Endometrium (tissue), 2 donors: ENCODE data around the gene NTN5.
"Not testable (repeated sequence)": the region's sequence is repeated elsewhere in the genome, so short reads cannot be mapped to it uniquely, and the experiment has no call there.

Experiments
- FAIRE-seq: peaks from 2 replicates; lab custom pipeline; 2012; peaks lifted over from hg19 to GRCh38; lab: Jason Lieb, UNC
- donor health status: control.
- donor health status: control.

Gene NTN5, protein sequence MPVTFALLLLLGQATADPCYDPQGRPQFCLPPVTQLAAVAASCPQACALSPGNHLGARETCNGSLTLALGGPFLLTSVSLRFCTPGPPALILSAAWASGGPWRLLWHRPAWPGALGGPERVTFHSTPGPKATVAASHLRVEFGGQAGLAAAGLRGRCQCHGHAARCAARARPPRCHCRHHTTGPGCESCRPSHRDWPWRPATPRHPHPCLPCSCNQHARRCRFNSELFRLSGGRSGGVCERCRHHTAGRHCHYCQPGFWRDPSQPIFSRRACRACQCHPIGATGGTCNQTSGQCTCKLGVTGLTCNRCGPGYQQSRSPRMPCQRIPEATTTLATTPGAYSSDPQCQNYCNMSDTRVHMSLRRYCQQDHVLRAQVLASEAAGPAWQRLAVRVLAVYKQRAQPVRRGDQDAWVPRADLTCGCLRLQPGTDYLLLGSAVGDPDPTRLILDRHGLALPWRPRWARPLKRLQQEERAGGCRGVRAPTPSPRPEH

GRCh38 chr19:48672994-48673393, at the start of gene NTN5:
Gene NTN5, minus strand, starts transcription at chr19:48673017. Its CDS starts 2,031 bp downstream, at chr19:48670986.
- no peak for FAIRE-seq

GRCh38 chr19:48722196-48722708, 49.4 kb upstream of the NTN5 start:
- FAIRE-seq = no peak

DNA sequence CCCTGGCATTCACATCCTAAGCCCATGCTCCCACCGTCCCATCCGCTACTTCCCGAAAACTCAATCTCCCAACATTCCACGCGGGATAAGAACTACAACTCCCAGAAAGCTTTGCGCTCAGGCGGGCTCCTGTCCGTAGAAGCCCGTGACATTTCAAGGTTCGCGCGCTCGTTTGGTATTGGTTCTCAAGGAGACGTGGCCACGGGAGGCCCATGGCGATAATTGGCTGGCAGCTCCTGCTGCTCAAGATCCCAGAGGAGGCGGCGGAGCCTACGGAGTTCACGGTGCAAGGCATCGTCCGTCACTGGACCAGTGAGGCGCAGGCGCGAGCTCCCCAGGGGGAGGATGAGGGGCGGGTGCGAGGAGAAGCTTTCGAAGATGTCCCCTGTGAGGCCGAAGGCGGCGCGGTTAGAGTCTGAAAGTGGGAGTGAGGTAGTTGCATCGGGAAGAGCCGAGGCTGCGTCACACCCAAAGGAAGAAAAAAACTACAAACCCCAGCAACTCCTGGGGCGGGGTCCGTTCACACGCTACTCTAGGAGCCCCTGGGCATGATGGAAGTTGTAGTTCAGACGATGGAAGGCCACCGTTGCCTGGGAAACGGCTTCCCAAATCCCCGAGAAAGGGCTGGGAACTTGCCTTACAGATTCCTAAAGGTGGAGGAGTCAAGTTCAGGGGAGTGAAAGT, 47.9 kb upstream of the NTN5 start:
- peak; percentile 96 for FAIRE-seq

DNA sequence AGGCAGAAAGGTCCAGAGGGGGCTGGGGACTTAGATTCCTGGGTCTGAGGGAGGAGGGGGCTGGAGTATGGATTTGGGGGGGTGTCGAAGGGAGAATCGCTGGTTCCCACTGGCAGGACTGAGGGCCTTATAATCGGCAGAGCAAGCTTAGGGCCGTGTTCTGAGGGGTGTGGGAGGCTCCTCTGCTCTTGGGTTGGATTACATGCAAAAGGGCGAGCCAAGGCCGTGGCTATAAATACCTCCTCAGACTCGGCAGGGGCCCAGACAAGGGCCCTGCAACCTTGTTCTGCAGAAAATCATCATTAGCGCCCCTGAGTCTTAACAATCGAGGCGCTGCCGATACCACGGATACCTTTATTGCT, 47.4 kb upstream of the NTN5 start:
- no peak for FAIRE-seq

DNA sequence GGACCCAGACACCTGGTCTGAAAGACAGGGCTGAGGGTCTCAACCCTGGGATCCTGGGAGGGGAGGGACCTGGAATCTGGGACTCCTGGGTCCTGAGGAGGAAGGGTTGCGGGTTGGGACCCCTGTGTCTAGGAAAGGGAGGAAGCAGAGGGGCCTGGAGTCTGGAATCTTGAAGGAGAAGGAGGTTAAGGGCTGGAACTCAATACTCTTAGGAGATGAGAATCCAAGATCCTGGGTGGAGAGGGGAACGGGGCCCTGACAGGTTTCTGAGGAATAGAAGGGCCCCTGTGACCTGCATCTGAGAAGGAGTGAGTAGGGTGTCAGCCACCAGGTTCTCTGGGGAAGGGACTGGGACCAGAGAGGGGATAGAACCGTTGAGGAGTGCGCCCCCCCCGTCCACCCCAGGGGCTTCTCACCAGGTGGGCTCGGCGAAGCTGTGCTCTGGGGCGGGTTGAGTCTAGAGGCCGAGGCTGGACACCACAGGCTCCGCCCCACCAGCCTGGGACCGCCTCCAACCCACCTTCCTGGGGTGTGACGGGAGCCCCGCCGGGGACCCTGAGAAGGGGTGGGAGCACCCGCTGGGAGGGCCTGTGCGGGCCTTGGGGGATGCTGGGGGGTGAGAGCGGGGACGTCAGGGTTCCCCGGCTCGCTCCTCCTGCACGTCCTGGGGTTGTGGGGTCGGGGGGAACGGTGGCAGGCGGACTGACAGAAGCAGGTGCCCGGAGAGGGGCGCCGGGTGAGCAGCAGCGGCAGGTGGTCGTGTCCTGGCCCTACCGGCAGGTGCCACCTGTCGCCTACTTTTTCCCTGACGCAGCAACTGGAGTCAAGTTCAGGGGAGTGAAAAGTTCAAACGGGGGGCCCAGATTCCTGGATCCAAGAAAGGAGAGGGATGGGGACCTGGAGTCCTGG, 46.7 kb upstream of the NTN5 start, which contains the start of gene MAMSTR:
MAMSTR (minus strand) TSS at position 463 of the 909 bp plus-strand sequence. CDS start 694 bp downstream, outside the sequence.
- no peak for FAIRE-seq

GRCh38 chr19:48718711-48719231, 46.0 kb upstream of the NTN5 start:
- no peak for FAIRE-seq

DNA sequence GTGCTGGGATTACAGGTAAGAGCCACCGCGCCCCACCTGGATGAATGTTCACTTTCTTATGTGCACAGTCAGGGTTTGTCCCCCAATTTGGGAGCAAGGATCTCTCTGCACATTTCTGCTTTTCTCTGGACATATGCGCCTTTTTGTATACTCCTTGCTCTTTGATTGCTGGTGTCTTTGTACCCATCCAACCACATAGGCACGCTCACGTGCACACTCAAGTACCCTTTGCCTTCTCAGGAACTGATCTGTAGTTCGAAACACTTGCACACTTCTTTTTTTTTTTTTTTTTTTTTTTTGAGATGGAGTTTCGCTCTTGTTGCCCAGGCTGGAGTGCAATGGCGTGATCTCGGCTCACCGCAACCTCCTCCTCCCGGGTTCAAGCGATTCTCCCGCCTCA, 45.3 kb upstream of the NTN5 start:
- not testable (repeated sequence) for FAIRE-seq

DNA sequence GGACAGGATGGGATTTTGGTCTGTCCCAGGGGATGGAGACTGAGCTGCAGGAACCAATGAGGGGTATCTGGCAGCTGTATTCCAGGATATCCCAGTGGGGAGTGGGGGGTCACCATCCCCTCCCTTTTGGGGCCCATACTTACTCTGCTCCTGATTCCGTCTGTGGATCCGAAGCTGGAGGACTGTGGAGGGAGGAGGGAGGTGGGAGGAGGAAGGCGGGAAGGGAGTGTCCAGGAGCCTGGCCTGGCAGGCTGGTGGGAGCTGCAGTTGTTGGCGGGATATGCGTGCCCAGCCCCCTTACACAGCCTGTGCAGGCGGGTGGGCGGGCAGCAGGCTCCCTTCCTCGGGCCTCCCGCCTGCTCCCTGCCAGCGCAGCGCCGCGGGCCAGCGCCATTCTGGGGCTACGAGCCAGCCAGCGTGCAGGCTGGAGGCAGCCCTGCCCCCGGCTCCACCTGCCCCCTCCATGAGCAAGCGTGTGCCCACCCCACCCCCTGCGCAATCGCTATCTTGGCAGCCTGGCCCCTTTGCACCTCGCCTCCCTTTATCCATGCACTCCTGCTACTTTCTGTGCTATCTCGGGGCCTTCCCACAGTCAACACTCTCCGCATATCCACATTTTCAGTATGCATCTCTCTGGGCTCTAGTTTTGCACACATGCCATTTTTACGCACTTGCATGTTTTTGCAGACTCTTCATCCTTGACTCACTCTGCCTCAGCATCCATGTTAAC, 43.9 kb upstream of the NTN5 start:
- FAIRE-seq = no peak

- FAIRE-seq = no peak
Observed at GRCh38 chr19:48715681-48716171, 42.9 kb upstream of the NTN5 start.

- no peak for FAIRE-seq
Observed at GRCh38 chr19:48714759-48715675, 42.2 kb upstream of the NTN5 start.

DNA sequence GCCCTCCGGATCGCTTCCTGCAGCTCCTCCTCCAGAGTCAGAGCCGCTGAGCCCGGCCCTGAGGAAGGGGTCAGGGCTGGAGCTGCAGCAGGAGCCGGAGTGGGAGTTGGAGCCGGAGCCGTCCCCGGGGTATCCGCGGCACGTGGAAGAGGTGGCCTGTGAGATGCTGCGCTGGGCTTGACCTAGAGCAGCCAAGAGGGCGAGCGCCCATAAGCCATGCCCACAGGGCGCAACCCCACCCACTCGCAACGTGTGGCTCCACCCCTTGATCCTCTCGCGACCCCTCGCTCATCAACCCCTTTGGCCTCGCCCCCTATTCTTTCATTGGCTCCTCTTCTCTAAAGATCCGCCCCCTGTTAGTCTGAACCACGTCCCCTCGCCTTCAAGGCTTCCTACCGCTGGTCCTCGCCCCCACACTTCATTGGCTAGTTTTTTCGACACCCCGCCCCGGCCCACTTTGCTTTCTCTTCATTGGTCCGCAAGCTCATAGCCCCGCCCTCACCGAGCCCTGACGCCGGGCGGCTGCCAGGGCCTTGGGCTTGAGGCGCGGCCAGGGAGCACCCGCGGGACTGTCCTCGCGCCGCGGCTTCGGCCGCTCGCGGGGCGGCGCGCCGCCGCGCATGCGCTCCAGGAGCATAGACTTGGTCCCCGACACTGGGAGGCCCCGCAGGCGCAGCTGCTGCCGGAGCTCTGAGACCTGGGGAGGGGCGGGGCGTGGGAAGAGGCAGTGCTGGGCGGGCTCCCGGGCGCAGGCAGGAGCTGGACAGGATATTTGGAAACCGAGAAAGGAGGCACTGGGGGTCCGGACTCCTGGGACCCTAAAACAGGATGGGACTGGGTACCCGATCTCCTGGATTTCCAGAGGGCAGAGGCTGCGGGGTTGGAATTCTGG, 41.3 kb upstream of the NTN5 start:
- FAIRE-seq = peak; percentile 98

DNA sequence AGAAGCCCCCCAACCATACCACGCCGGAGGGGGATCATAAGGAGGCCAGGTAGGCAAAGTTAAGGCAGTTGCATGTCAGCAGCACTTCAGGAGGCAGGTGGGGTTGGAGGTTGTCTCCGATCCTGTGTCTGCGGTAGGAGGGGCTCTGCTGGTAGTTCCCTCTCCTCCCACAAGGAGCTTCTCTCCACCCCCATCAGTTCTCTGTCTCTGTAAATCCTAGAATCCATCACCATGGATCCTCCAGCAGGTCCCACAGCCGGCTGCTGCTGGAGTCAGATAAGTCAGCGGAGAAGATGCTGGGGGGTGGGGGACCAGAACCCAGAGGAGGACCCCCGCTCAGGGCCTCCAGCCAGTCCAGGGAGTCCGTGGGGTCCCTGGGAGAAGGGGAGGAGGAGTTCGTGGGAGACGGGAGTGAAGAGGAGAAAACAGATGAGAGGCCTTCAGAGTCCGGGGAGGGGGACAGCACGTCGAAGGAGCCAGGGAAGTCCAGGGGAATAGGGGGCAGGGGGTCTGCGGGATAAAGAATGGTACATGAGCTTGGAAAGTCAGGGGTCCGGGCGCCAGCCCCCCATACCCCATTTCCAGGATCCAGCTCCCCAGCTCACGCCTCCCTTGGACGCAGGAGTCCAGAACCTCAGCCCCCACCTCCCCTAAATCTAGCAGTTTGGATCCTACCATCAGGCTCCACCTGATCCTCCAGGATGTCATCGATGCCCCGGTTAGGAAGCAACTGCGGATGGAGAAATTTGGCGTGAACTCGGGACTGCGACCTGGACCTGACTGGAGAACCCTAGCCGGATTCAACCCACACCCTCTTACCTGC, 40.4 kb upstream of the NTN5 start:
- no peak for FAIRE-seq

DNA sequence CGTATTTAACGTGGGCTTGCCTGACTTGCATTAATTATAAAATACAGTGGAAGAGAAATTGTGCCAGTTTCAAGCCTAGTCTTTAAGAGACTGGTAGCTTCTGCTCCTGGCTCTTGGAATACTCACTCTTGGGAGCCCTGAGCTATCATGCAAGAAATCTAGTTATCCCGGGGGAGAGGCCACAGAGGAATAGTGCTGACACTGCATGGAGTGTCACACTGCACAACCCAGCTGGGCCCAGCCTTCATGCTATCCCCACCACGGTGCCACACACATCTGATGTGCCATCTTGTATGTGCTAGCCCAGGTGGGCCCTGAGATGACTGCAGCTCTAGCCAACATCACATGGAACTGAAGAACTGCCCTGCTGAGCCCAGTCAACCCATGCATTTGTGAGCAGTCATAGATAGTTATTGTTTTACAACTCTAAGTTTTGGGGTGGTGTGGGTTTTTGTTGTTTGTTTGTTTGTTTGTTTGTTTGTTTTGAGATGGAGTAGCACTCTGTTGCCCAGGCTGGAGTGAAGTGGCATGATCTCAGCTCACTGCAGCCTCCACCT, 38.4 kb upstream of the NTN5 start:
- FAIRE-seq = no peak

DNA sequence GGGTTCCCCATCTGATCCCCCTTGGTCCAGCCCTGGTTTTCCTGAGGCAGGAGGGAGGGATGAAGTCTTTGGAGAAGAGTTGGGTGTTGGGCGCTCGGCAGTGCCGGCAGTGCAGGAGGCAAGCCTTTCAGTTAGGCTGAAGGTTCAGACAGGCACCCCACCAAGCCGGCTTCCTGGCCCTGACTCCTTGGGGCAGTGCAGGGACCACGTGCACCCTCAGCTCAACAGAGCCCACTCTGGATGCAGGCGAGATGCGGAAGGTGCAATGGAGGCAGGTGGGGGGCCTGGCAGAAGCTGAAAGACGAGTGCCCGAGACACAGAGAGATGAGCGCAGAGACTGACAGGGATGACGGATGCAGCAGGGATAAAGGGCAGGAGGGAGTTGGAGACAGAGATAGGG, 35.7 kb upstream of the NTN5 start:
- no peak for FAIRE-seq

DNA sequence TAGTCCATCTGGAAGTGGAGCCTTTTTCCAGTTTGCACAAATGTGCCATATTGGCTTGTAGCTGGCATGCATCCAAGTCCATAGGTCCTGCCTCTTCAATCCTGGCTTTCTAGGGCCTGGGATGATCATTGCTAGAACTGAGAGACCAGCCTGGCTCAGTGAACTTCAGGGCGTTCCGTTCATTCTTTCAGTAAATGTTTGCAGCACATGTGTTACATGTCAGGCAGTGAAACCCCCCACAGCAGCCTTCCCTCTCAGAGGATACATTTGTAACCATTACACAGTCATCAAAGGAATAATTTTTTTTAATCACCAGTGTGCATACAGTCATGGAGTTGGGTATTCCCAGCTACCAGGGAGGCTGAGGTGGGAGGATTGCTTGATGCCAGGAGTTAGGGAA, 32.6 kb upstream of the NTN5 start:
- FAIRE-seq = no peak

- FAIRE-seq = no peak
Observed at GRCh38 chr19:48703316-48703715, 30.5 kb upstream of the NTN5 start.

GRCh38 chr19:48702701-48703100, 29.9 kb upstream of the NTN5 start:
- no peak for FAIRE-seq

DNA sequence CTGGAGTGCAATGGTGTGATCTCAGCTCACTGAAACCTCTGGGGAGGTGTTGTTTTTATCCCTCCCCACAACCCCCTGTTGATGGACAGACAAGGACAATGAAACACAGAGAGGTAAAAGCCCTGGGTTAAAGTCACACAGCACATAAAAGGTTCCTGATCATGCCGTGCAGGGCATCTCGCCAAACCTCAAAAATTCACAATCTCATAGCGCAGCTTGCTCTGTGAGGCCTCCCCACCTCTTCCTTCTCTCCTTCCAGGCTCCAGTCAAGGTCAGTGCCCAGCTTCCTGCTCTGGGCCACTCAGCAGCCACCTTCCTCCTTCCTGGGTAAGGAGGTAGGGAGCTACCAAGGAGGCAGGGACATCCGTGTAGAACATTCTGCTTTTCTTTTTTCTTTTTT, 25.2 kb upstream of the NTN5 start:
- no peak for FAIRE-seq
